OCI-LY1 (cell line): ENCODE data around the gene HAL.

Experiments
- H2AFZ ChIP-seq: fragments of 200-600 bp; sonication (generic), shearing (Covaris generic); 2 replicates; pipeline ENCODE4 v1.6.0; 2014; ENCODE audit warnings: antibody characterized with exemption, mild to moderate bottlenecking, low read length
- H3F3A ChIP-seq: fragments of 200-600 bp; sonication (generic), shearing (Covaris generic); 2 replicates; pipeline ENCODE4 v1.6.0; 2014; ENCODE audit warnings: mild to moderate bottlenecking, antibody characterized with exemption, low read length, moderate library complexity; ENCODE audit not compliant: insufficient read depth
- H3K27ac ChIP-seq: fragments of 200-600 bp; sonication (generic); 2 replicates; pipeline ENCODE4 v1.5.1; 2014; ENCODE audit warnings: low read length, mixed run types, mild to moderate bottlenecking, low read depth; ENCODE audit not compliant: poor library complexity, severe bottlenecking
- H3K27me3 ChIP-seq: fragments of 200-600 bp; sonication (generic); 2 replicates; pipeline ENCODE4 v1.6.0; 2014; ENCODE audit warnings: antibody characterized with exemption, mild to moderate bottlenecking, low read length, moderate library complexity; ENCODE audit not compliant: insufficient read depth
- H3K36me3 ChIP-seq: fragments of 200-600 bp; sonication (generic); 2 replicates; pipeline ENCODE4 v1.6.1; 2014; ENCODE audit warnings: mild to moderate bottlenecking, antibody characterized with exemption, low read length, moderate library complexity, mixed read lengths; ENCODE audit not compliant: insufficient read depth
- H3K4me1 ChIP-seq: fragments of 200-600 bp; sonication (generic); 2 replicates; pipeline ENCODE4 v1.5.1; 2014; ENCODE audit warnings: mild to moderate bottlenecking, low read length, moderate library complexity; ENCODE audit not compliant: insufficient read depth, severe bottlenecking
- H3K4me2 ChIP-seq: fragments of 200-600 bp; sonication (generic), shearing (Covaris generic); 2 replicates; pipeline ENCODE4 v1.6.1; 2014; ENCODE audit warnings: low read length
- H3K4me3 ChIP-seq: fragments of 200-600 bp; sonication (generic); 2 replicates; pipeline ENCODE4 v1.5.1; 2014; ENCODE audit warnings: low read length, low read depth, mild to moderate bottlenecking, mixed read lengths; ENCODE audit not compliant: poor library complexity, severe bottlenecking
- H3K79me2 ChIP-seq: fragments of 200-600 bp; shearing (Covaris generic); 2 replicates; pipeline ENCODE4 v1.6.1; 2016; ENCODE audit warnings: mixed run types, low read length, mixed read lengths; ENCODE audit not compliant: insufficient read depth
- H3K9ac ChIP-seq: fragments of 200-600 bp; sonication (generic), shearing (Covaris generic); 2 replicates; pipeline ENCODE4 v1.6.1; 2014; ENCODE audit warnings: mild to moderate bottlenecking, low read length, mixed read lengths
- H3K9me2 ChIP-seq: fragments of 200-600 bp; sonication (generic), shearing (Covaris generic); 2 replicates; pipeline ENCODE4 v1.6.1; 2014; ENCODE audit warnings: low read depth, mild to moderate bottlenecking, low read length, mixed read lengths
- H3K9me3 ChIP-seq: fragments of 200-600 bp; shearing (Covaris generic); 2 replicates; pipeline ENCODE4 v1.6.1; 2014; ENCODE audit warnings: low read length, mixed read lengths
- H4K20me1 ChIP-seq: fragments of 200-600 bp; sonication (generic), shearing (Covaris generic); 2 replicates; pipeline ENCODE4 v1.6.0; 2016; ENCODE audit warnings: mild to moderate bottlenecking, low read length; ENCODE audit not compliant: insufficient read depth
- EZH2 ChIP-seq: fragments of 200-600 bp; sonication (generic), shearing (Covaris generic); IDR thresholded peaks from 2 replicates; pipeline ENCODE4 v1.8.0; 2017; ENCODE audit warnings: borderline replicate concordance, mixed run types, mild to moderate bottlenecking, antibody characterized with exemption, low read length, moderate library complexity, mixed read lengths
- TF ChIP-seq, protein P1 (sequence below): fragments of 200-600 bp; sonication (generic), shearing (Covaris generic); IDR thresholded peaks from 2 replicates; pipeline ENCODE4 v1.5.1; 2017; ENCODE audit warnings: mild to moderate bottlenecking, antibody characterized with exemption, low read length, moderate library complexity, mixed read lengths

The HAL gene

GRCh38 chr12:96034621-96035282 is 38.6 kb upstream of the HAL start:
- no peaks in the 10 kb centered on the region for H3F3A ChIP-seq
- H3K4me2 ChIP-seq, result peak overlapping the region; percentile 99
- no peak overlapping the region for H2AFZ ChIP-seq
- H3K4me1 ChIP-seq, result peaks cover 48% of the 10 kb centered on the region
- peak overlapping the region; percentile 68 for H3K9ac ChIP-seq
- TF ChIP-seq, protein P1, sequence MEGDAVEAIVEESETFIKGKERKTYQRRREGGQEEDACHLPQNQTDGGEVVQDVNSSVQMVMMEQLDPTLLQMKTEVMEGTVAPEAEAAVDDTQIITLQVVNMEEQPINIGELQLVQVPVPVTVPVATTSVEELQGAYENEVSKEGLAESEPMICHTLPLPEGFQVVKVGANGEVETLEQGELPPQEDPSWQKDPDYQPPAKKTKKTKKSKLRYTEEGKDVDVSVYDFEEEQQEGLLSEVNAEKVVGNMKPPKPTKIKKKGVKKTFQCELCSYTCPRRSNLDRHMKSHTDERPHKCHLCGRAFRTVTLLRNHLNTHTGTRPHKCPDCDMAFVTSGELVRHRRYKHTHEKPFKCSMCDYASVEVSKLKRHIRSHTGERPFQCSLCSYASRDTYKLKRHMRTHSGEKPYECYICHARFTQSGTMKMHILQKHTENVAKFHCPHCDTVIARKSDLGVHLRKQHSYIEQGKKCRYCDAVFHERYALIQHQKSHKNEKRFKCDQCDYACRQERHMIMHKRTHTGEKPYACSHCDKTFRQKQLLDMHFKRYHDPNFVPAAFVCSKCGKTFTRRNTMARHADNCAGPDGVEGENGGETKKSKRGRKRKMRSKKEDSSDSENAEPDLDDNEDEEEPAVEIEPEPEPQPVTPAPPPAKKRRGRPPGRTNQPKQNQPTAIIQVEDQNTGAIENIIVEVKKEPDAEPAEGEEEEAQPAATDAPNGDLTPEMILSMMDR, result no peak
- H3K9me3 ChIP-seq, result no peaks in the 10 kb centered on the region
- peaks cover 16% of the 10 kb centered on the region for H3K79me2 ChIP-seq
- no peaks in the 10 kb centered on the region for H3K36me3 ChIP-seq
- no peaks in the 10 kb centered on the region for H3K27me3 ChIP-seq
- peak overlapping the region; percentile 73 for H3K4me3 ChIP-seq
- no peak overlapping the region for H3K27ac ChIP-seq
- H4K20me1 ChIP-seq, result no peaks in the 10 kb centered on the region
- H3K9me2 ChIP-seq, result no peaks in the 10 kb centered on the region

- H3K36me3 ChIP-seq, result no peaks in the 10 kb centered on the region
- H3F3A ChIP-seq, result no peaks in the 10 kb centered on the region
- no peak overlapping the region for H3K27ac ChIP-seq
- peak overlapping the region; percentile 68 for H3K9ac ChIP-seq
- no peak for TF ChIP-seq EZH2
- TF ChIP-seq, protein P1, result no peak
- no peaks in the 10 kb centered on the region for H4K20me1 ChIP-seq
- H3K4me2 ChIP-seq, result peak overlapping the region; percentile 99
- no peaks in the 10 kb centered on the region for H3K27me3 ChIP-seq
- H3K9me2 ChIP-seq, result no peaks in the 10 kb centered on the region
- peaks cover 48% of the 10 kb centered on the region for H3K4me1 ChIP-seq
- no peak overlapping the region for H2AFZ ChIP-seq
- no peaks in the 10 kb centered on the region for H3K9me3 ChIP-seq
- peak overlapping the region; percentile 73 for H3K4me3 ChIP-seq
- peaks cover 16% of the 10 kb centered on the region for H3K79me2 ChIP-seq
Measured at GRCh38 chr12:96033549-96034389, 37.6 kb upstream of the HAL start.

DNA sequence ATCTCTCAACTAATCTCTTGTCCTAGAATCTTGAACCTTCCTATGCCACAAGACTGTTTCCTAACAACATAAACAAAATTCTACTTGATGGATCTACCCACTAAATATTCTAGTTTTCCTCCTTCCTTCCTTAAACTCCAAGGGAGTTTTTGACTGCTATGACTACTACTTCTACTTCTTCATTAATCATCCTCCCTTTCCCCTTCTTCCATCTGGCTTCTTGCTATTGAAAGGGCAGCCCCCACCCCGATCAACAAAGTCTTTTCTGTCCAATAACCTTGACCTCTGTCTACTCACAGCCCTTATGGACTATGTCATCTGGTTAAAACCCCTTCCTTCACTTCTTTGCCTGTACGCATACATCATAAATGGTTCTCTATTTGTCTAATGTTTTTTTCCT is 33.7 kb upstream of the HAL start:
- H3K9ac ChIP-seq, result no peak overlapping the region
- H3K4me1 ChIP-seq, result peaks cover 30% of the 10 kb centered on the region
- no peak overlapping the region for H3K4me2 ChIP-seq
- peaks cover 14% of the 10 kb centered on the region for H3K79me2 ChIP-seq
- no peaks in the 10 kb centered on the region for H3K9me3 ChIP-seq
- no peak overlapping the region for H3K27ac ChIP-seq
- no peaks in the 10 kb centered on the region for H4K20me1 ChIP-seq
- no peak overlapping the region for H3K4me3 ChIP-seq
- TF ChIP-seq, protein P1, result no peak
- TF ChIP-seq EZH2, result no peak
- H3K9me2 ChIP-seq, result no peaks in the 10 kb centered on the region
- no peak overlapping the region for H2AFZ ChIP-seq
- H3K36me3 ChIP-seq, result peaks cover 36% of the 10 kb centered on the region
- H3F3A ChIP-seq, result no peaks in the 10 kb centered on the region; the same call in 1 of the 2 replicates
- H3K27me3 ChIP-seq, result no peaks in the 10 kb centered on the region
